ENCODE results near the gene NAT10. TPM values are rescaled to one million over a fixed set of nuclear protein-coding genes. Genes with fewer than 3 reads are reported as not detected.

Gene NAT10
- total RNA-seq, 4 donors from 2014 or later, result 25.2 to 37.0 (median 27.9) TPM

- intact Hi-C loops (cut with DNase I; ENCODE audit: low total_unique reads), result no loop called here
- whole genome bisulfite sequencing, 2 donors, result 63 to 69% methylated on average over 5 of the region's 5 CpGs
- H3K4me3 ChIP-seq (ENCODE audit: low read depth, poor library complexity, severe bottlenecking), result no peak overlapping the region
- no peak for TF ChIP-seq POLR2A (IDR thresholded peaks at IDR 0.05)
- TF ChIP-seq CTCF (IDR thresholded peaks at IDR 0.05), result no peak
- DNase-seq (ENCODE audit: low spot score in 2 of 2), result no peak
Observed at GRCh38 chr11:34181251-34181650, 75.8 kb downstream of the NAT10 start.

- no peak for TF ChIP-seq CTCF (IDR thresholded peaks at IDR 0.05)
- TF ChIP-seq POLR2A (IDR thresholded peaks at IDR 0.05), result no peak
- DNase-seq (ENCODE audit: low spot score in 2 of 2), result no peak
- H3K4me3 ChIP-seq (ENCODE audit: low read depth, poor library complexity, severe bottlenecking), result no peak overlapping the region
- WGBS, 2 donors, result 59 to 72% methylated on average over 7 to 8 of the region's 8 CpGs
- intact Hi-C loops (cut with DNase I; ENCODE audit: low total_unique reads), result no loop called here
Observed at GRCh38 chr11:34181856-34182405, 76.5 kb downstream of the NAT10 start.

DNA sequence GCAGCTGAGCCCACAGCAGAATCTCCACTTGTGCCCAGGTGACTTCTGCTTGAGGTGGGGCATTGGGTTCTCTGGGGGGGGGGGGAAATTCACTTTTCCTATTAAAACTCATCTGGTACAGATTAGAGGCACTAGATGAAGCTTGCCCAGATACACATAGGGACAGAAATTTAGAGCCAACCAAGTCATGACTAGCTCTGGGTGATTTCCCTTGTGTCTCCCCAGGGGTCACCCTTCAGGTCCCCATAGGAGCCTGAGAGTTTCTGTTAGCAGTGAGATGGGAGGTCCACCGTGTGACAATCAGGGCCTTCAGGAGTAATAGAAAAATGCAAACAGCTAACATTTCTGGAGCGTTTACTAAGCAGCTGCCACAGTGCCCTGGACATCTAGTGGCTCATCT, 77.0 kb downstream of the NAT10 start:
- H3K4me3 ChIP-seq (ENCODE audit: low read depth, poor library complexity, severe bottlenecking), result no peak overlapping the region
- TF ChIP-seq CTCF (IDR thresholded peaks at IDR 0.05) (no peak), POLR2A (IDR thresholded peaks at IDR 0.05) (no peak)
- WGBS, 2 donors, result 68 to 81% methylated on average over 2 of the region's 2 CpGs
- DNase-seq (ENCODE audit: low spot score in 2 of 2), result no peak
- intact Hi-C loops (cut with DNase I; ENCODE audit: low total_unique reads), result no loop called here

DNA sequence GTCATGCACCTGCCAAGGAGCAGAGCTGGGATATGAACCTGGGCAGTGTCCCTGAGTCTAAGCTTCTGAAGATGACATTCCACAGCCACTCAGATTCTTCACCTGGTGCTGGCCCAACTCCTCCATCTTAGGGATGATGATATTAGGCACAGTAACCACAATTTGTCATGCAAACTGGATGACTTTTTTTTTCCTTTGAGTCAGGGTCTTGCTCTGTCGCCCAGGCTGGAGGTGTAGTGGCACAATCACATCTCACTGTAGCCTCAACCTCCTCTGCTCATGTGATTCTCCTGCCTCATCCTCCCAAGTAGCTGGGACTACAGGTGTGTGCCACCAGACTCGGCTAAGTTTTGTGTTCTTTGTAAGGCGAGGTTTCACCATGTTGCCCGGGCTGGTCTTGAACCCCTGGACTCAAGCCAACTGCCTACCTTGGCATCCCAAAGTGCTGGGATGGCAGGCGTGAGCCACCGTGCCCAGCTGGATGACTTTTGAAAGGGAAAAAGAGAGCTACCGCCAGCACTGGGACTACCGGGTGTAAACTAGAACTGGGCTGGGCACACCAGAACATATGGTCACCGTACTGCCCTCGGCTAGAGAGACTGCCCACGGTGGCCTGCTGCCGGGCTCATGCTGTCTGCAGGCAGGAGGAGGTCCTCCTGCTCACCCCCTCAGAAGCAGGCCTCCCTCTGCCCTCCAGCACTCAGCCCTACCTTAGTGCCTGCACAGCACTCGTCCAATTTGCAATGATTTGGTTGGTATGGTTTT, 77.7 kb downstream of the NAT10 start:
- no peak overlapping the region for H3K4me3 ChIP-seq (ENCODE audit: low read depth, poor library complexity, severe bottlenecking)
- DNase-seq (ENCODE audit: low spot score in 2 of 2), result no peak
- TF ChIP-seq CTCF (IDR thresholded peaks at IDR 0.05), result no peak
- no peak for TF ChIP-seq POLR2A (IDR thresholded peaks at IDR 0.05)
- WGBS, 2 donors, result 94% methylated on average over 13 of the region's 13 CpGs
- intact Hi-C loops (cut with DNase I; ENCODE audit: low total_unique reads), result no loop called here

- 86 to 95% methylated on average over 9 of the region's 9 CpGs for WGBS, 2 donors
- TF ChIP-seq CTCF (IDR thresholded peaks at IDR 0.05), result no peak
- no peak for TF ChIP-seq POLR2A (IDR thresholded peaks at IDR 0.05)
- DNase-seq (ENCODE audit: low spot score in 2 of 2), result no peak
Observed at GRCh38 chr11:34183848-34184391, 78.5 kb downstream of the NAT10 start.

More at GRCh38 chr11:34183848-34184391, 78.5 kb downstream of the NAT10 start:
- intact Hi-C loops (cut with DNase I; ENCODE audit: low total_unique reads), result no loop called here
- no peak overlapping the region for H3K4me3 ChIP-seq (ENCODE audit: low read depth, poor library complexity, severe bottlenecking)
